Measurements from ENCODE around the gene SPOCK1. TPM values are rescaled to one million over a fixed set of nuclear protein-coding genes. Genes with fewer than 3 reads are reported as not detected.

SPOCK1 gene
- total RNA-seq, 1 donor, result 54.8 TPM

DNA sequence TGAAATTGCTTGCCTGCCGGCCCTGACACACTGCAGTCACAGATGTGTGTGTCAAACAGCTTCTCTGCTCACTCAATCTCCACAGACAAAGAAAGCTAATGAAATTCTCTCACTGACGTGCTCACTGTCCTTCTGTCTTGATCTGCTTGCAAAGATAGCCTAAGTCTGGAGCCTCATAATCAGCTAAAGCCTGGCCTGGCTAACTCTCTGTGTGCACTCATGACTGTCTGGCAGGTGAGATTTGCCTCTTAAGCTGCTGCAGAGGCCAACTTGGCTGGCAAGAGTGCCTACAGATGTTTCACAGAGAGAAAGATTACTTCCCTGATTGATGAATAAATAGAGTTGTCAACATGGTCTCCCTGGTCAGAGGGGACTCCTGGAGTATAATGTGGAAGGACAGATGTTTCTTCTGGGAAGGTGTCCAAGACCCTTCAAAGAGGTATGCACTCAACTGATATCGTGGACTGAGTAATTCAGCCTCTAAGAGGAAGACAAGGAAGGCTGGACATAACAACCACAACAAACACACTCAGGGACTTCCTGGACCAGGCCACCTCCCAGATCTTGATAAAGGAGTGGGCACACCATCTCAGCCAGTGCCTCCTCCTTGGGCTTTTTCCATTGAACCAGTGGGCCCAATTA lies 362.0 kb downstream of the SPOCK1 start:
- H3K4me3 ChIP-seq (ENCODE audit: low read depth, low read length), result no peak overlapping the region
- DNase-seq (ENCODE audit: low read depth), result no peak
- TF ChIP-seq CTCF (IDR thresholded peaks at IDR 0.05; ENCODE audit: insufficient read depth, low read depth, low read length), result no peak

DNA sequence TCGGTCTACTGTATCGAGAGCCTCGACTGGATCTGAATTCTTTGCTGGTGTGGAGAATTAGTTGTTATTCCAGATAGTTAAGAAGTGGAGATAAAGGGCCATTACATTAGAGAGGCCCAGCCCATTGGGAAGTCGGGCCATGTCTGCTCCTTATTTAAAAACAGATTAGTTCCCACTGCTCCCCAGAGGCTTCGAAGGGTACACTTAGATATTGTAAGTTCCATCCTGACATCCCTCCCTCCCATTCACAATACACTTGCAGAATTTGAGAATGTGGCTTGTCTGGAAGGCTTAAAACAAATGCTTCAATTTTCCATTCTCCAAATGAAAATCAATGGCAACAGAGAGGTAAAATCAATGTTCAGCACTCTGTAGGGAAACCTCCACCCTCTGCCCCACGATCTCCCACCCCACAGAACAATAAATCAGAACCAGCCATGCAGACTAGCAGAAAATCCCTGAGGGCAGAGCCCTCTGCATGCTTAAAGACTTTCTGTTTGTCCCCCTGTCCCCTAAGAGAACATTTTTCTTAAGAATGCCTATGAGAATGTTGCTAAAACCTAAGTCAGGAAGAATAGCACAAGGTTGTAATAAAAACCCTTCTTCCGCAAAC lies 364.1 kb downstream of the SPOCK1 start:
- no peak for TF ChIP-seq CTCF (IDR thresholded peaks at IDR 0.05; ENCODE audit: insufficient read depth, low read depth, low read length)
- DNase-seq (ENCODE audit: low read depth), result no peak

DNA sequence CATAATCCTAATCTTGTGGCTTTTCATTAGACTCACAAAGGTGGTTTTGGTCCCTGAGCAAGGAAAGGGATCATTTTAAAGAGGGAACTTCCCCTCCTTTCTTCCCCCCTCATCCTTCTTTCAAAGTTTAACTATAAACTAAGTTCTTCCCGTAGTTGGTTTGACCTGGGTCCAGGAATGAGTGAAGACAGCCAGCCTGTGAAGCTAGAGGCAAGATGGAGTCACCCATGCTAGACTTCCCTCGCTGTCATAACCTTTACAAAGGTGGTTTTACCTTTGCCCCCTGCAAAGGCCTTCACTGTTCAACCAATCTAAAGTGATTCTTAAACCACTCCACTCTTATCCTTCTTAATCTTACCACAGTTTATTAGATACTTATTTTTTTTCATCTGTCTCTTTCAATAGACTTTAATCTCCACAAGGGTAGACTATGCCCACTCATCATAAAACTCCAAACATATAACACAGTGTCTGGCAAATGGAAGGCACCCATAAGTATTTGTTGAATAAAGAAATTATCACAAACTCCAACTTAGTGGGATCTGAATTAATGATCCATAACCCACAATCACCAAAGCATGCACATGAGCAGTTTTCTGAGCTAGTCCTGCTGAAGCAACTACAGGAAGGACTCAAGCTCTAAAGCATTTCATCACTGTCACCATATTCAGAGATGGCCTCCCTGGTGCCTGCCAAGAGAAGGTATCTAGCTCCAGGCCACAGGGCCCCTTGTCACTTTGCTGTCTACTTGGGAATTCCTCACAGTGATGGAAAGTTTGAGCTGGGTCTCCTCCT lies 369.0 kb downstream of the SPOCK1 start:
- DNase-seq (ENCODE audit: low read depth), result no peak
- TF ChIP-seq CTCF (IDR thresholded peaks at IDR 0.05; ENCODE audit: insufficient read depth, low read depth, low read length), result no peak
- no peak overlapping the region for H3K4me3 ChIP-seq (ENCODE audit: low read depth, low read length)

More for the DNA sequence above, 364.1 kb downstream of the SPOCK1 start:
- H3K4me3 ChIP-seq (ENCODE audit: low read depth, low read length), result no peak overlapping the region

DNA sequence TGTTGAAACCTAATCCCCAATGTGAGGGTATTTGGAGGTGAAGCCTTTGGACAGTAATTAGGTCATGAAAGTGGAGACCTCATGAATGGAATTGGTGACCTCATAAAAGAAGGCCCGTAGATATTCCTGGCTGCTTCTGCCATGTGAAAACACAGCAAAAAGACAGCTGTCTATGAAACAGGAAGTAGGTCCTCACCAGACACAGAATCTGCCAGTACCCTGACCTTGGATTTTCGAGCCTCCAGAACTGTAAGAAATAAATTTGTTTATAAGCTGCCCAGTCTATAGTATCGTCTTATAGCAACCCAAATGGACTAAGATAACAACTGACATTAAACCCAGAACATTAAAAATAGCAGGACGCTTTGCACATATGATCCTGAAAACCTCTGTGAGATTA lies 371.1 kb downstream of the SPOCK1 start:
- no peak for TF ChIP-seq CTCF (IDR thresholded peaks at IDR 0.05; ENCODE audit: insufficient read depth, low read depth, low read length)
- DNase-seq (ENCODE audit: low read depth), result no peak
- no peak overlapping the region for H3K4me3 ChIP-seq (ENCODE audit: low read depth, low read length)

DNA sequence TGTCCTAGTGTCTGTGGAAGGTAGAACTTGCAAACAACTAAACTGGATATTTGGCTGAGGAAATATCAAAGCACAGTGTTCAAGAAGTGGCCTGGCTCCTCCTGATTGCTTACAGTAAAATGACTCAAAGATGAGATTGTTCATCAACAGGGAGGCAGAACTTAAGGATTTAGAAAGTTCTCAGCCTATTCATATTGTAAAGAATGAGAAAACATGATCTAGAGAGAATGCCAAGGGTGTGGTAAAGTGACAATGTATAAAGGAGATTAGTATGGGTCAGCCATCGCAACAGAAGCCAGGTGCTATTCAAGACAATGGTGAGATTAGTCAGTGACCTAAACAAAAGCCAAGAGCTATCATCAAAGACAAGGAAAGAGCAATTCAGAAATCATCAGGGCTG lies 372.3 kb downstream of the SPOCK1 start:
- no peak for TF ChIP-seq CTCF (IDR thresholded peaks at IDR 0.05; ENCODE audit: insufficient read depth, low read depth, low read length)
- no peak for DNase-seq (ENCODE audit: low read depth)
- no peak overlapping the region for H3K4me3 ChIP-seq (ENCODE audit: low read depth, low read length)

GRCh38 chr5:137122558-137122957 lies 376.6 kb downstream of the SPOCK1 start:
- no peak for DNase-seq (ENCODE audit: low read depth)
- H3K4me3 ChIP-seq (ENCODE audit: low read depth, low read length), result no peak overlapping the region
- no peak for TF ChIP-seq CTCF (IDR thresholded peaks at IDR 0.05; ENCODE audit: insufficient read depth, low read depth, low read length)

Data from fibroblast of villous mesenchyme (primary cell).